ENCODE data around the gene ZNF710. TPM values are rescaled to one million over a fixed set of nuclear protein-coding genes. Genes with fewer than 3 reads are reported as not detected.

The ZNF710 gene, protein sequence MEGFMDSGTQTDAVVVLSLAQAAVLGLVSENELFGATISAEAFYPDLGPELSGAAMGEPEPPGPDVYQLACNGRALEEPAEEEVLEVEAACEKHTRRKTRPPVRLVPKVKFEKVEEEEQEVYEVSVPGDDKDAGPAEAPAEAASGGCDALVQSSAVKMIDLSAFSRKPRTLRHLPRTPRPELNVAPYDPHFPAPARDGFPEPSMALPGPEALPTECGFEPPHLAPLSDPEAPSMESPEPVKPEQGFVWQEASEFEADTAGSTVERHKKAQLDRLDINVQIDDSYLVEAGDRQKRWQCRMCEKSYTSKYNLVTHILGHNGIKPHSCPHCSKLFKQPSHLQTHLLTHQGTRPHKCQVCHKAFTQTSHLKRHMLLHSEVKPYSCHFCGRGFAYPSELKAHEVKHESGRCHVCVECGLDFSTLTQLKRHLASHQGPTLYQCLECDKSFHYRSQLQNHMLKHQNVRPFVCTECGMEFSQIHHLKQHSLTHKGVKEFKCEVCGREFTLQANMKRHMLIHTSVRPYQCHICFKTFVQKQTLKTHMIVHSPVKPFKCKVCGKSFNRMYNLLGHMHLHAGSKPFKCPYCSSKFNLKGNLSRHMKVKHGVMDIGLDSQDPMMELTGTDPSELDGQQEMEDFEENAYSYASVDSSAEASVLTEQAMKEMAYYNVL
- total RNA-seq, result 8.6 and 9.7 TPM in 2 replicates

GRCh38 chr15:90001062-90001682, at the start of gene ZNF710:
TSS of gene ZNF710 (plus strand) at chr15:90001324. CDS start at chr15:90067138, 65,814 bp downstream.

GRCh38 chr15:90101969-90102890, 101.1 kb downstream of the ZNF710 start, which contains the start of gene IDH2:
TSS of gene IDH2 (minus strand) at chr15:90102468. CDS start at chr15:90102390, 78 bp downstream.

Other genes with a start within 250 kb of the ZNF710 start
- not detected in 2 replicates for gene MESP2, start 225.0 kb upstream of the ZNF710 start, total RNA-seq
- 48.6 and 51.6 TPM in 2 replicates for gene ANPEP, start 186.5 kb upstream of the ZNF710 start, total RNA-seq
- 18.3 and 19.1 TPM in 2 replicates for gene AP3S2, start 107.3 kb upstream of the ZNF710 start, total RNA-seq
- gene ARPIN, start 88.4 kb upstream of the ZNF710 start, total RNA-seq, result 11.8 and 12.8 TPM in 2 replicates
- gene IDH2, start 101.1 kb downstream of the ZNF710 start, total RNA-seq, result 83.7 and 91.2 TPM in 2 replicates
- gene SEMA4B, start 200.0 kb downstream of the ZNF710 start, total RNA-seq, result 7.1 and 10.5 TPM in 2 replicates
- 34.0 and 34.8 TPM in 2 replicates for gene CIB1, start 232.6 kb downstream of the ZNF710 start, total RNA-seq
- 12.4 and 15.8 TPM in 2 replicates for gene GDPGP1, start 232.9 kb downstream of the ZNF710 start, total RNA-seq
- gene TTLL13, start 248.2 kb downstream of the ZNF710 start, total RNA-seq, result 0.20 TPM in 1 of 2 replicates, not detected in the other

All from mammary microvascular endothelial cell (primary cell).